ENCODE results near the gene TFAP2B. TPM values are rescaled to one million over a fixed set of nuclear protein-coding genes. Genes with fewer than 3 reads are reported as not detected.

Gene TFAP2B
- polyA plus RNA-seq, 1 donor from 2014 or later: not detected

DNA sequence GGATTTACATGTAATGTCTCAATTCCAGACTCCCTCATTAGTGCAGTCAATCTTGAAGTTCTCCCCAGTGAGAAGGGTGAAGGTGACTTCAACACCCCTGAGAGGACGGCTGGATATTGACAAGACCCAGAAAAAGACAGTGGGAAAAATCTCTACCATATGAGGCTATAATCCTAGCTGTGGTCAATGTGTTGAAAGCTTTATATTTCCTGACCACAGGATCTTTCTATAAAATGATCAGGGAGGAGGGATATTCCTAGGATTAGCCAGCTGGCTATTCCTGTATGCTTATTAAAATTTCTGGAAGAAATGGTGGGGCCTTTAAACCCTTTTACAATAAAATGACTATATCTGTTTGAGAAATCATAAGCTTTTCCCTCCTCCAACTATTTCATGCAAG is 43.0 kb downstream of the TFAP2B start:
- Histone ChIP-seq H3K36me3 (ENCODE audit: insufficient read depth, low read length) (no peaks in the 10 kb centered on the region), H2AFZ (ENCODE audit: low read depth, low read length) (no peak overlapping the region), H3K9me2 (ENCODE audit: insufficient read depth, low read length) (no peaks in the 10 kb centered on the region), H3F3A (ENCODE audit: insufficient read depth, low read length, poor library complexity, severe bottlenecking) (no peaks in the 10 kb centered on the region), H3K4me3 (ENCODE audit: low read length) (no peak overlapping the region), H3K4me2 (ENCODE audit: low read length) (no peak overlapping the region), H3K9me3 (ENCODE audit: low read length) (no peaks in the 10 kb centered on the region), H3K9ac (ENCODE audit: low read length) (no peak overlapping the region), H3K27ac (ENCODE audit: low read length) (no peak overlapping the region), H3K79me2 (replicated peaks; ENCODE audit: insufficient read depth, low read length) (no peaks in the 10 kb centered on the region), H4K20me1 (ENCODE audit: insufficient read depth) (no peaks in the 10 kb centered on the region), H3K27me3 (ENCODE audit: insufficient read depth, low read depth, low read length) (no peaks in the 10 kb centered on the region)
- TF ChIP-seq TAF1 (IDR thresholded peaks at IDR 0.05; ENCODE audit: low read depth) (no peak), MXI1 (conservative IDR thresholded peaks at IDR 0.05; ENCODE audit: poor library complexity, severe bottlenecking) (no peak), SMC3 (conservative IDR thresholded peaks at IDR 0.05; ENCODE audit: poor library complexity) (no peak), RAD21 (conservative IDR thresholded peaks at IDR 0.05) (no peak), POLR2AphosphoS5 (IDR thresholded peaks at IDR 0.05) (no peak), EZH2 (IDR thresholded peaks at IDR 0.05; ENCODE audit: borderline replicate concordance, insufficient read depth, low read length, poor library complexity, severe bottlenecking) (no peak), EP300 (conservative IDR thresholded peaks at IDR 0.05; ENCODE audit: poor library complexity, severe bottlenecking) (no peak)
- TF ChIP-seq, protein P1, sequence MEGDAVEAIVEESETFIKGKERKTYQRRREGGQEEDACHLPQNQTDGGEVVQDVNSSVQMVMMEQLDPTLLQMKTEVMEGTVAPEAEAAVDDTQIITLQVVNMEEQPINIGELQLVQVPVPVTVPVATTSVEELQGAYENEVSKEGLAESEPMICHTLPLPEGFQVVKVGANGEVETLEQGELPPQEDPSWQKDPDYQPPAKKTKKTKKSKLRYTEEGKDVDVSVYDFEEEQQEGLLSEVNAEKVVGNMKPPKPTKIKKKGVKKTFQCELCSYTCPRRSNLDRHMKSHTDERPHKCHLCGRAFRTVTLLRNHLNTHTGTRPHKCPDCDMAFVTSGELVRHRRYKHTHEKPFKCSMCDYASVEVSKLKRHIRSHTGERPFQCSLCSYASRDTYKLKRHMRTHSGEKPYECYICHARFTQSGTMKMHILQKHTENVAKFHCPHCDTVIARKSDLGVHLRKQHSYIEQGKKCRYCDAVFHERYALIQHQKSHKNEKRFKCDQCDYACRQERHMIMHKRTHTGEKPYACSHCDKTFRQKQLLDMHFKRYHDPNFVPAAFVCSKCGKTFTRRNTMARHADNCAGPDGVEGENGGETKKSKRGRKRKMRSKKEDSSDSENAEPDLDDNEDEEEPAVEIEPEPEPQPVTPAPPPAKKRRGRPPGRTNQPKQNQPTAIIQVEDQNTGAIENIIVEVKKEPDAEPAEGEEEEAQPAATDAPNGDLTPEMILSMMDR (IDR thresholded peaks at IDR 0.05; ENCODE audit: poor library complexity, severe bottlenecking): no peak
- TF ChIP-seq, protein P2, sequence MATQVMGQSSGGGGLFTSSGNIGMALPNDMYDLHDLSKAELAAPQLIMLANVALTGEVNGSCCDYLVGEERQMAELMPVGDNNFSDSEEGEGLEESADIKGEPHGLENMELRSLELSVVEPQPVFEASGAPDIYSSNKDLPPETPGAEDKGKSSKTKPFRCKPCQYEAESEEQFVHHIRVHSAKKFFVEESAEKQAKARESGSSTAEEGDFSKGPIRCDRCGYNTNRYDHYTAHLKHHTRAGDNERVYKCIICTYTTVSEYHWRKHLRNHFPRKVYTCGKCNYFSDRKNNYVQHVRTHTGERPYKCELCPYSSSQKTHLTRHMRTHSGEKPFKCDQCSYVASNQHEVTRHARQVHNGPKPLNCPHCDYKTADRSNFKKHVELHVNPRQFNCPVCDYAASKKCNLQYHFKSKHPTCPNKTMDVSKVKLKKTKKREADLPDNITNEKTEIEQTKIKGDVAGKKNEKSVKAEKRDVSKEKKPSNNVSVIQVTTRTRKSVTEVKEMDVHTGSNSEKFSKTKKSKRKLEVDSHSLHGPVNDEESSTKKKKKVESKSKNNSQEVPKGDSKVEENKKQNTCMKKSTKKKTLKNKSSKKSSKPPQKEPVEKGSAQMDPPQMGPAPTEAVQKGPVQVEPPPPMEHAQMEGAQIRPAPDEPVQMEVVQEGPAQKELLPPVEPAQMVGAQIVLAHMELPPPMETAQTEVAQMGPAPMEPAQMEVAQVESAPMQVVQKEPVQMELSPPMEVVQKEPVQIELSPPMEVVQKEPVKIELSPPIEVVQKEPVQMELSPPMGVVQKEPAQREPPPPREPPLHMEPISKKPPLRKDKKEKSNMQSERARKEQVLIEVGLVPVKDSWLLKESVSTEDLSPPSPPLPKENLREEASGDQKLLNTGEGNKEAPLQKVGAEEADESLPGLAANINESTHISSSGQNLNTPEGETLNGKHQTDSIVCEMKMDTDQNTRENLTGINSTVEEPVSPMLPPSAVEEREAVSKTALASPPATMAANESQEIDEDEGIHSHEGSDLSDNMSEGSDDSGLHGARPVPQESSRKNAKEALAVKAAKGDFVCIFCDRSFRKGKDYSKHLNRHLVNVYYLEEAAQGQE (IDR thresholded peaks at IDR 0.05; ENCODE audit: borderline replicate concordance): no peak

DNA sequence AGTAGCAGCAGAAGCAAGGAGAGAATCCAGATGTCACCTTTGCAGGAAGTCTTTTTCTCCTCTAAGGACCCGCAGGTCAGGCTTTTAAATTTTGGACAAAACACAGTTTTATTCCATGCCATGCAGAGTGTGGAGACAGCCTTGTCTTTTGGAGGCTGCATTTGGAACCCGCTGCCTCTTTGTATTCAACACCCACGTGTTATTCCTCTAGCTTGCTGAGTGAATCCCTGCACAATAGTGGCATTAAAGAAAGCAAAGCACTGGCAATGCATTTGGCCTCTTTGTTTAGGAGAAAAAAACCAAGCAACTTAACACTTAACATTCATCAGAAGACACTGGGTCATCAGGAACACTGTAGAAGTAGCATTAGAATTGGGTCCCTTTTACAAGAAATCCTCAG is 43.5 kb downstream of the TFAP2B start:
- no peaks in the 10 kb centered on the region for H3K36me3 ChIP-seq (ENCODE audit: insufficient read depth, low read length)
- no peak for TF ChIP-seq TAF1 (IDR thresholded peaks at IDR 0.05; ENCODE audit: low read depth)
- TF ChIP-seq, protein P1 (IDR thresholded peaks at IDR 0.05; ENCODE audit: poor library complexity, severe bottlenecking): no peak
- TF ChIP-seq, protein P2 (IDR thresholded peaks at IDR 0.05; ENCODE audit: borderline replicate concordance): no peak
- no peak for TF ChIP-seq EP300 (conservative IDR thresholded peaks at IDR 0.05; ENCODE audit: poor library complexity, severe bottlenecking)
- TF ChIP-seq EZH2 (IDR thresholded peaks at IDR 0.05; ENCODE audit: borderline replicate concordance, insufficient read depth, low read length, poor library complexity, severe bottlenecking): no peak
- TF ChIP-seq MXI1 (conservative IDR thresholded peaks at IDR 0.05; ENCODE audit: poor library complexity, severe bottlenecking): no peak
- no peak for TF ChIP-seq SMC3 (conservative IDR thresholded peaks at IDR 0.05; ENCODE audit: poor library complexity)
- no peak for TF ChIP-seq RAD21 (conservative IDR thresholded peaks at IDR 0.05)
- no peak for TF ChIP-seq POLR2AphosphoS5 (IDR thresholded peaks at IDR 0.05)
- H3K79me2 ChIP-seq (replicated peaks; ENCODE audit: insufficient read depth, low read length): no peaks in the 10 kb centered on the region
- no peaks in the 10 kb centered on the region for H3K9me3 ChIP-seq (ENCODE audit: low read length)
- H4K20me1 ChIP-seq (ENCODE audit: insufficient read depth): no peaks in the 10 kb centered on the region
- H2AFZ ChIP-seq (ENCODE audit: low read depth, low read length): no peak overlapping the region
- no peaks in the 10 kb centered on the region for H3K27me3 ChIP-seq (ENCODE audit: insufficient read depth, low read depth, low read length)
- H3K4me2 ChIP-seq (ENCODE audit: low read length): no peak overlapping the region
- no peak overlapping the region for H3K9ac ChIP-seq (ENCODE audit: low read length)
- H3K4me3 ChIP-seq (ENCODE audit: low read length): no peak overlapping the region
- H3K9me2 ChIP-seq (ENCODE audit: insufficient read depth, low read length): no peaks in the 10 kb centered on the region
- H3F3A ChIP-seq (ENCODE audit: insufficient read depth, low read length, poor library complexity, severe bottlenecking): no peaks in the 10 kb centered on the region
- H3K27ac ChIP-seq (ENCODE audit: low read length): no peak overlapping the region

Measured in neural cell (in vitro differentiated cells).